Measurements from ENCODE around the gene PIGM.

PIGM gene

GRCh38 chr1:160040476-160040875 lies 8.7 kb upstream of the PIGM start:
- no peak for TF ChIP-seq CTCF (IDR thresholded peaks at IDR 0.05; ENCODE audit: insufficient read depth, low read depth, low read length, missing control alignments)
- no peak for DNase-seq (ENCODE audit: low read depth)
- H3K4me3 ChIP-seq (ENCODE audit: low read depth, low read length), result no peak overlapping the region

DNA sequence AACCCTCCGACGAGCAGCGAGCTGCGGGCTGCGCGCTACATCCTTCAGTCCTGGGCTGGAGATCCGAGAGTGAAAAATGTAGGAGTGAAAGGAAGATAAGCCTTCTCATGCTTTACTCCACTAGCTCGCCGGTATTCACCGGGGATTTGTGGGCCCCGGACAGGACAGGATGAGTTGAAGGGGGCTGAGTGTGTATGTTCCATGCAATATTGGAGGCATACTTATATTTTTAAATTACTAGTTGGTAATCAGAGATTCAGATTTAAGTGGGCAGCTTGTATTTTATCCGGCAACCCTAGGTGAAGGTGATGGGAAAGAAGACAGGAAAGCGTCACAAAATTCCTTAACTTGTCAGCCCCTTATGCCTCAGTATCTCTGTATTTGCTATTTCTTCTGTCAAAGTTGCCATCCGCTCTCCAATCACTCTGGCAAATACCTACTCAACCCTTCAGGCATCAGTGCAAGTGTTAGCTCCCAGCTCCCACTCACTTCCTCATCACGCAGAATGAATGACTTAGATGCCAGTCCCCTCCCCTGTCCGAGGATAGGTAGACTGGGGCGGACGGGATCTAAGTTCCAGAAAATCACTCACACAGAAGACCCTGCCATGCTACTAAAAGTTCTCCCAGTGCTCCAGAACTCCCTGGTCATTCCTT lies 503 bp upstream of the PIGM start:
- DNase-seq (ENCODE audit: low read depth), result peak; percentile 27
- no peak for TF ChIP-seq CTCF (IDR thresholded peaks at IDR 0.05; ENCODE audit: insufficient read depth, low read depth, low read length, missing control alignments)

GRCh38 chr1:160030657-160031364 lies 979 bp downstream of the PIGM start:
- peak overlapping the region; percentile 70 for H3K4me3 ChIP-seq (ENCODE audit: low read depth, low read length)
- DNase-seq (ENCODE audit: low read depth), result peak; percentile 12
- TF ChIP-seq CTCF (IDR thresholded peaks at IDR 0.05; ENCODE audit: insufficient read depth, low read depth, low read length, missing control alignments), result no peak

More for the DNA sequence above, 503 bp upstream of the PIGM start:
- H3K4me3 ChIP-seq (ENCODE audit: low read depth, low read length), result peak overlapping the region; percentile 70

DNA sequence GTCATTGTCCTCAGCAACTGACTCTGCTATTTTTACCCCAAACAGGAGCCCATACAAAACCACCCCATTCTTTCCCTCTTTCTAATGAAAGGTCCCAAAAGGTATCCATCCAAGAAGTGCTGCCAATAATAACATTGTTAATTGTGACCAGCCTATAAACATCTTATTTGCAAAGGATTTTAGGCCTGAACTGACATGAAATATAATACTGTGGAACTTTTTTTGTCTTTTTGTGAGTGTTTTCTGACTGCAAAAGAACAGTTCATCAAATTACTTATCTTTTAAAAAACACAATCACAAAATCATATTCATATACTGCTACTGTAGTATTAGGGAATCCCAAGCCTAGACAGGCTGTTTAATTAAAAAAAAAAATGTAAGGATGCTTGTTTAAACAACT lies 3.4 kb downstream of the PIGM start:
- no peak for TF ChIP-seq CTCF (IDR thresholded peaks at IDR 0.05; ENCODE audit: insufficient read depth, low read depth, low read length, missing control alignments)
- H3K4me3 ChIP-seq (ENCODE audit: low read depth, low read length), result no peak overlapping the region
- no peak for DNase-seq (ENCODE audit: low read depth)

DNA sequence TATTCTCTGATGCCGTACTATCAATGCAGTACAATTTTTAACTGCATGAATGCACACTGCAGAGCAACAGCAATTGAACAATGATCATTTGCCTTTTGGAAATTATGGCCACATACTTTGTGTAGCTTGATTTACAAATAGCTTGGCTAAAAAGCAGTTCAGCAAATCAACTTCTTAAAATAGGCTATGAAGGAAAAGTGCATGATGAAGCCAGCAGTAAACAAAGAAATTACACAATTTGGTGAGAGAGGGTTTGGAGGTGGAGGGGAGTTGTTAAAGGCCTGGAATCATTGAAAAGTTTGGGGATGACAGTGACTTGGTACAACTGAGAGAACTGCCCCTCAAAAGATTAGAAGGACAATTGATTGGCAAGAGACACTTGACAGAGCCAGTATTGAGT lies 6.5 kb downstream of the PIGM start:
- H3K4me3 ChIP-seq (ENCODE audit: low read depth, low read length), result no peak overlapping the region
- TF ChIP-seq CTCF (IDR thresholded peaks at IDR 0.05; ENCODE audit: insufficient read depth, low read depth, low read length, missing control alignments), result no peak
- no peak for DNase-seq (ENCODE audit: low read depth)

GRCh38 chr1:160024195-160024905 lies 7.4 kb downstream of the PIGM start:
- no peak for DNase-seq (ENCODE audit: low read depth)
- no peak overlapping the region for H3K4me3 ChIP-seq (ENCODE audit: low read depth, low read length)
- no peak for TF ChIP-seq CTCF (IDR thresholded peaks at IDR 0.05; ENCODE audit: insufficient read depth, low read depth, low read length, missing control alignments)
